ENCODE measurements around the gene SMARCD2.
"Not testable (repeated sequence)": the region's sequence is repeated elsewhere in the genome, so short reads cannot be mapped to it uniquely, and the experiment has no call there.

Gene SMARCD2

GRCh38 chr17:63796375-63796774 is 46.1 kb downstream of the SMARCD2 start:
- DNase-seq, result not testable (repeated sequence)

- no peak for DNase-seq
These were observed 50.3 kb downstream of the SMARCD2 start for GRCh38 chr17:63792055-63792729.

GRCh38 chr17:63790057-63790456 is 52.4 kb downstream of the SMARCD2 start:
- DNase-seq, result no peak

- DNase-seq, result no peak
These were observed 55.3 kb downstream of the SMARCD2 start for GRCh38 chr17:63786971-63787711.

- no peak for DNase-seq
These were observed 56.4 kb downstream of the SMARCD2 start for GRCh38 chr17:63786117-63786516.

- no peak for DNase-seq
These were observed 56.9 kb downstream of the SMARCD2 start for GRCh38 chr17:63785556-63785955.

GRCh38 chr17:63783522-63783921 is 59.0 kb downstream of the SMARCD2 start:
- DNase-seq, result no peak

Measured in NCI-H345 (cell line).